NB4 (cell line): ENCODE data around the gene SIAH2.

Experiments
- CTCF ChIP-seq: IDR thresholded peaks from one replicate; pipeline ENCODE4 v1.5.1; 2012; ENCODE audit warnings: low read depth, low read length
- MAX ChIP-seq: IDR thresholded peaks from 2 replicates; pipeline ENCODE4 v1.6.1; 2011; ENCODE audit warnings: low read depth, low read length
- MYC ChIP-seq: IDR thresholded peaks from 2 replicates; pipeline ENCODE4 v1.6.1; 2011; ENCODE audit warnings: low read depth, low read length
- POLR2A ChIP-seq: IDR thresholded peaks from 2 replicates; pipeline ENCODE4 v1.6.1; 2011; ENCODE audit warnings: mild to moderate bottlenecking; ENCODE audit not compliant: insufficient read length; ENCODE audit errors: extremely low read depth

GRCh38 chr3:150751781-150752263, 11.1 kb downstream of the SIAH2 start:
- TF ChIP-seq CTCF: no peak
- TF ChIP-seq MAX: no peak
- TF ChIP-seq POLR2A: no peak
- no peak for TF ChIP-seq MYC
